ENCODE data around the gene TK2. TPM values are rescaled to one million over a fixed set of nuclear protein-coding genes. Genes with fewer than 3 reads are reported as not detected.

The TK2 gene
- total and polyA plus RNA-seq, 9 of the 15 experiments (the other 6 are each of a cell fraction or from before 2014, with no cell fraction given) = 1.1 to 10.2 (median 5.3) TPM

GRCh38 chr16:66475232-66475631, 74.7 kb downstream of the TK2 start:
- WGBS (ENCODE audit: insufficient coverage, low coverage, missing lambda C conversion rate) = 26% methylated on average over 2 of the region's 2 CpGs
- POLR2A ChIA-PET = interaction anchor here (0.6 to 0.9 kb wide), 3 partner anchors 41 to 69 kb away, joined by 3 to 4 read pairs (median 3); no protein-coding TSS in a partner anchor
- Histone ChIP-seq H3K4me1 (replicated peaks in 1 of 2; ENCODE audit: control insufficient read depth in 2 of 2, insufficient read depth in 2 of 2, low read length in 2 of 2) (peaks cover 6 to 10% of the 10 kb centered on the region in 2 experiments; a peak in 4 of 5 replicates), H4K20me1 (replicated peaks; ENCODE audit: control insufficient read depth, insufficient read depth, low read length) (0 out of 2 replicates have a peak, but pooled peaks cover 3% of the 10 kb centered on the region), H3K79me2 (ENCODE audit: control insufficient read depth, insufficient read depth, low read length) (no peaks in the 10 kb centered on the region), H3K36me3 (ENCODE audit: control insufficient read depth, insufficient read depth, low read length) (no peaks in the 10 kb centered on the region), H3K27me3 (ENCODE audit: control insufficient read depth in 2 of 2, insufficient read depth in 2 of 2, low read length in 2 of 2) (peaks cover 5 to 23% of the 10 kb centered on the region in 2 experiments; a peak in 3 of 5 replicates), H2AFZ (ENCODE audit: low read depth, low read length) (no peak overlapping the region), H3K4me3 (no peak overlapping the region), H3K4me2 (ENCODE audit: insufficient read depth, low read length) (no peak overlapping the region), H3K9me3 (replicated peaks; ENCODE audit: control insufficient read depth, insufficient read depth, low read depth, low read length) (no peaks in the 10 kb centered on the region), H3K27ac (ENCODE audit: extremely low read depth, low read depth, low read length) (no peak overlapping the region), H3K9ac (ENCODE audit: insufficient read depth in 1 of 2, low read depth in 2 of 2, low read length in 2 of 2) (no peak overlapping the region), H3K9me1 (ENCODE audit: control insufficient read depth, insufficient read depth, low read length) (peaks cover 4% of the 10 kb centered on the region)
- intact Hi-C loops (cut with micrococcal nuclease) = no loop called here
- FAIRE-seq (no peak), DNase-seq (ENCODE audit: extremely low read depth in 1 of 4, low spot score in 3 of 4) (no peak), ATAC-seq (no peak)
- in situ Hi-C loops (cut with MboI) = no loop called here
- no TSS peak for BruUV-seq (replicated peaks)
- CTCF ChIA-PET (ENCODE audit: low intra/inter-chr PET ratio) = no interaction called here
- TF ChIP-seq ETV6 (IDR thresholded peaks at IDR 0.05; ENCODE audit: borderline replicate concordance in 1 of 2, low read depth in 2 of 2, low read length in 1 of 2) = no peak
- TF ChIP-seq ETV6 (CRISPR knock-in tag; IDR thresholded peaks at IDR 0.05; ENCODE audit: borderline replicate concordance) = no peak
- no peak for TF ChIP-seq TSHZ1 (CRISPR knock-in tag; IDR thresholded peaks at IDR 0.05)
- no peak for TF ChIP-seq ZNF184 (CRISPR knock-in tag; IDR thresholded peaks at IDR 0.05)
- TF ChIP-seq POU5F1 (IDR thresholded peaks at IDR 0.05; ENCODE audit: borderline replicate concordance, low read depth, low read length, partially characterized antibody) = no peak
- TF ChIP-seq FUS (optimal IDR thresholded peaks at IDR 0.05; ENCODE audit: low read depth, low read length) = no peak
- no peak for TF ChIP-seq BCOR (IDR thresholded peaks at IDR 0.05)
- TF ChIP-seq, protein P1, sequence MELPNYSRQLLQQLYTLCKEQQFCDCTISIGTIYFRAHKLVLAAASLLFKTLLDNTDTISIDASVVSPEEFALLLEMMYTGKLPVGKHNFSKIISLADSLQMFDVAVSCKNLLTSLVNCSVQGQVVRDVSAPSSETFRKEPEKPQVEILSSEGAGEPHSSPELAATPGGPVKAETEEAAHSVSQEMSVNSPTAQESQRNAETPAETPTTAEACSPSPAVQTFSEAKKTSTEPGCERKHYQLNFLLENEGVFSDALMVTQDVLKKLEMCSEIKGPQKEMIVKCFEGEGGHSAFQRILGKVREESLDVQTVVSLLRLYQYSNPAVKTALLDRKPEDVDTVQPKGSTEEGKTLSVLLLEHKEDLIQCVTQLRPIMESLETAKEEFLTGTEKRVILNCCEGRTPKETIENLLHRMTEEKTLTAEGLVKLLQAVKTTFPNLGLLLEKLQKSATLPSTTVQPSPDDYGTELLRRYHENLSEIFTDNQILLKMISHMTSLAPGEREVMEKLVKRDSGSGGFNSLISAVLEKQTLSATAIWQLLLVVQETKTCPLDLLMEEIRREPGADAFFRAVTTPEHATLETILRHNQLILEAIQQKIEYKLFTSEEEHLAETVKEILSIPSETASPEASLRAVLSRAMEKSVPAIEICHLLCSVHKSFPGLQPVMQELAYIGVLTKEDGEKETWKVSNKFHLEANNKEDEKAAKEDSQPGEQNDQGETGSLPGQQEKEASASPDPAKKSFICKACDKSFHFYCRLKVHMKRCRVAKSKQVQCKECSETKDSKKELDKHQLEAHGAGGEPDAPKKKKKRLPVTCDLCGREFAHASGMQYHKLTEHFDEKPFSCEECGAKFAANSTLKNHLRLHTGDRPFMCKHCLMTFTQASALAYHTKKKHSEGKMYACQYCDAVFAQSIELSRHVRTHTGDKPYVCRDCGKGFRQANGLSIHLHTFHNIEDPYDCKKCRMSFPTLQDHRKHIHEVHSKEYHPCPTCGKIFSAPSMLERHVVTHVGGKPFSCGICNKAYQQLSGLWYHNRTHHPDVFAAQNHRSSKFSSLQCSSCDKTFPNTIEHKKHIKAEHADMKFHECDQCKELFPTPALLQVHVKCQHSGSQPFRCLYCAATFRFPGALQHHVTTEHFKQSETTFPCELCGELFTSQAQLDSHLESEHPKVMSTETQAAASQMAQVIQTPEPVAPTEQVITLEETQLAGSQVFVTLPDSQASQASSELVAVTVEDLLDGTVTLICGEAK (IDR thresholded peaks at IDR 0.05) = no peak
- TF ChIP-seq, protein P1 (CRISPR knock-in tag; IDR thresholded peaks at IDR 0.05) = no peak
- no peak for TF ChIP-seq SMARCA5 (IDR thresholded peaks at IDR 0.05)
- no peak for TF ChIP-seq KDM2B (CRISPR knock-in tag; IDR thresholded peaks at IDR 0.05)
- no peak for TF ChIP-seq ZNF263 (CRISPR knock-in tag; IDR thresholded peaks at IDR 0.05; ENCODE audit: borderline replicate concordance)
